H1 (cell line): ENCODE measurements around the gene MAD2L2. TPM values are rescaled to one million over a fixed set of nuclear protein-coding genes. Genes with fewer than 3 reads are reported as not detected.

Experiments used
- CTCF ChIA-PET: fragments of 300-600 bp; sonication (Branson Sonifier 250); formaldehyde crosslinking; loops from one replicate; lab custom pipeline; 2021; ENCODE audit not compliant: partially characterized antibody; lab: Charles Lee
- POLR2A ChIA-PET: fragments of 300-600 bp; sonication (Branson Sonifier 250); formaldehyde crosslinking; loops from one replicate; lab custom pipeline; 2021; ENCODE audit warnings: inconsistent platforms; ENCODE audit not compliant: partially characterized antibody; lab: Charles Lee
- DNase-seq, 2 experiments: peaks; one replicate each; pipeline versions ENCODE4 v3.0.0 to v3.0.0-alpha.2; 2010 to 2022; ENCODE audit warnings: low spot score in 2 of 2, low read depth in 1 of 2, mixed read lengths in 1 of 2
- FAIRE-seq: peaks from 2 replicates; lab custom pipeline; 2011; peaks lifted over from hg19 to GRCh38; lab: Jason Lieb, UNC
- H2AFZ ChIP-seq: 2 replicates; pipeline ENCODE4 v1.8.1; 2012; ENCODE audit warnings: low read length, inconsistent platforms
- H2AK5ac ChIP-seq: 2 replicates; pipeline ENCODE4 v1.6.1; 2013; ENCODE audit warnings: low read depth, low read length
- H2BK120ac ChIP-seq: replicated peaks from 2 replicates; pipeline ENCODE3; 2013; ENCODE audit warnings: low read depth, low read length, inconsistent platforms
- H2BK12ac ChIP-seq: 2 replicates; pipeline ENCODE4 v1.6.1; 2013; ENCODE audit warnings: low read depth, low read length
- H2BK15ac ChIP-seq: 2 replicates; pipeline ENCODE4 v1.6.1; 2013; ENCODE audit warnings: low read length
- H2BK20ac ChIP-seq: 2 replicates; pipeline ENCODE4 v1.6.1; 2013; ENCODE audit warnings: low read length
- H2BK5ac ChIP-seq: 2 replicates; pipeline ENCODE4 v1.6.1; 2013; ENCODE audit warnings: low read depth, low read length
- H3K14ac ChIP-seq: 2 replicates; pipeline ENCODE4 v1.6.1; 2013; ENCODE audit warnings: inconsistent platforms; ENCODE audit not compliant: insufficient read length
- H3K18ac ChIP-seq: 2 replicates; pipeline ENCODE4 v1.6.1; 2013; ENCODE audit warnings: low read length; ENCODE audit errors: extremely low read depth
- H3K23ac ChIP-seq: 2 replicates; pipeline ENCODE4 v1.6.1; 2013; ENCODE audit warnings: inconsistent platforms; ENCODE audit not compliant: insufficient read length
- H3K23me2 ChIP-seq: 2 replicates; pipeline ENCODE4 v1.6.1; 2013; ENCODE audit warnings: low read depth, low read length
- H3K27ac ChIP-seq: 2 replicates; pipeline ENCODE4 v1.6.1; 2011; ENCODE audit warnings: low read depth, low read length, inconsistent platforms
- H3K27me3 ChIP-seq, 4 experiments: replicated peaks in 1 of 4; 1 replicate in 1 of 4; 2 replicates in 3 of 4; pipeline versions ENCODE4 v1.6.1 to v1.8.1; 2011 to 2013; ENCODE audit warnings: low read length in 3 of 4, mild to moderate bottlenecking in 3 of 4, inconsistent platforms in 2 of 4, mixed read lengths in 2 of 4, moderate library complexity in 1 of 4; ENCODE audit not compliant: control insufficient read depth in 3 of 4, insufficient read depth in 3 of 4; ENCODE audit errors: extremely low read depth in 1 of 4
- H3K36me3 ChIP-seq, 4 experiments: 2 replicates each; pipeline versions ENCODE4 v1.6.1 to v1.8.1; 2011 to 2013; ENCODE audit warnings: mild to moderate bottlenecking in 4 of 4, low read length in 3 of 4, moderate library complexity in 2 of 4, control low read depth in 1 of 4, inconsistent platforms in 1 of 4; ENCODE audit not compliant: insufficient read depth in 4 of 4, control insufficient read depth in 2 of 4
- H3K4ac ChIP-seq: replicated peaks from 2 replicates; pipeline ENCODE3; 2013; ENCODE audit warnings: low read length, low read depth, mixed read lengths, inconsistent platforms; ENCODE audit not compliant: insufficient read length
- H3K4me1 ChIP-seq, 4 experiments: replicated peaks in 1 of 4; 1 replicate in 1 of 4; 2 replicates in 3 of 4; pipeline versions ENCODE4 v1.6.1 to v1.8.1; 2011 to 2013; ENCODE audit warnings: low read length in 3 of 4, inconsistent platforms in 2 of 4, mixed read lengths in 1 of 4; ENCODE audit not compliant: insufficient read depth in 4 of 4, control insufficient read depth in 3 of 4
- H3K4me2 ChIP-seq, 2 experiments: 2 replicates each; pipeline versions ENCODE4 v1.6.1 to v1.8.1; 2011 to 2013; ENCODE audit warnings: low read depth in 2 of 2, low read length in 2 of 2, control low read depth in 1 of 2, inconsistent platforms in 1 of 2, mild to moderate bottlenecking in 1 of 2; ENCODE audit not compliant: insufficient read depth in 1 of 2
- H3K4me3 ChIP-seq, 4 experiments: fragments of 200-600, 300-600 bp in 1 of 4; sonication (generic), shearing (Covaris generic), sonication (Bioruptor Twin) in 1 of 4; 2 replicates each; pipeline versions ENCODE4 v1.5.1 to v1.8.1; 2011 to 2016; ENCODE audit warnings: low read length in 4 of 4, low read depth in 3 of 4, control low read depth in 2 of 4, inconsistent platforms in 2 of 4, mild to moderate bottlenecking in 2 of 4, mixed read lengths in 1 of 4, moderate library complexity in 1 of 4; ENCODE audit not compliant: insufficient read depth in 2 of 4; ENCODE audit errors: extremely low read depth in 1 of 4
- H3K56ac ChIP-seq: replicated peaks from 2 replicates; pipeline ENCODE3; 2013; ENCODE audit warnings: low read depth, mild to moderate bottlenecking, mixed read lengths, low read length, inconsistent platforms; ENCODE audit not compliant: insufficient read length
- H3K79me1 ChIP-seq: 2 replicates; pipeline ENCODE4 v1.6.1; 2013; ENCODE audit warnings: low read depth, low read length, control low read depth
- H3K79me2 ChIP-seq, 2 experiments: 2 replicates each; pipeline versions ENCODE4 v1.6.1 to v1.8.1; 2012 to 2013; ENCODE audit warnings: low read length in 2 of 2, mild to moderate bottlenecking in 2 of 2, inconsistent platforms in 1 of 2; ENCODE audit not compliant: insufficient read depth in 2 of 2, control insufficient read depth in 1 of 2
- H3K9ac ChIP-seq, 4 experiments: replicated peaks in 1 of 4; 1 replicate in 1 of 4; 2 replicates in 3 of 4; pipeline versions ENCODE4 v1.6.1 to v1.8.1; 2011 to 2013; ENCODE audit warnings: low read depth in 3 of 4, low read length in 3 of 4, control low read depth in 2 of 4, mild to moderate bottlenecking in 2 of 4, moderate library complexity in 2 of 4, inconsistent platforms in 1 of 4; ENCODE audit errors: extremely low read depth in 1 of 4
- H3K9me3 ChIP-seq, 2 experiments: 2 replicates each; pipeline versions ENCODE4 v1.6.1 to v1.8.1; 2012 to 2013; ENCODE audit warnings: mild to moderate bottlenecking in 2 of 2, moderate library complexity in 2 of 2, control low read depth in 1 of 2, inconsistent platforms in 1 of 2, low read depth in 1 of 2, low read length in 1 of 2, mixed read lengths in 1 of 2; ENCODE audit not compliant: insufficient read depth in 2 of 2
- H4K20me1 ChIP-seq, 2 experiments: replicated peaks in 1 of 2; 2 replicates each; pipeline versions ENCODE3 to v1.8.1; 2011 to 2013; ENCODE audit warnings: inconsistent platforms in 2 of 2, low read length in 2 of 2, mild to moderate bottlenecking in 1 of 2; ENCODE audit not compliant: insufficient read depth in 2 of 2, control insufficient read depth in 1 of 2
- H4K5ac ChIP-seq: 2 replicates; pipeline ENCODE4 v1.6.1; 2013; ENCODE audit warnings: low read length, low read depth, mixed read lengths, inconsistent platforms; ENCODE audit not compliant: insufficient read length
- H4K8ac ChIP-seq: 2 replicates; pipeline ENCODE4 v1.8.0; 2013; ENCODE audit warnings: mild to moderate bottlenecking, moderate library complexity, low read length, inconsistent platforms; ENCODE audit not compliant: insufficient read depth; ENCODE audit errors: extremely low read depth
- H4K91ac ChIP-seq: replicated peaks from 2 replicates; pipeline ENCODE3; 2013; ENCODE audit warnings: low read length, mixed read lengths, inconsistent platforms; ENCODE audit not compliant: insufficient read length
- WGBS, 2 experiments: shearing (Covaris generic) in 1 of 2; methylation state at CpG; one replicate each; pipeline versions ENCODE4 v1.1.6 to v1.1.7; 2013 to 2015; ENCODE audit warnings: low lambda C conversion rate in 2 of 2, mixed read lengths in 2 of 2, inconsistent platforms in 1 of 2, low coverage in 1 of 2, missing lambda C conversion rate in 1 of 2; ENCODE audit not compliant: insufficient replicate concordance in 2 of 2, insufficient coverage in 1 of 2, insufficient read length in 1 of 2; ENCODE audit errors: extremely low coverage in 1 of 2, missing lambda C conversion rate in 1 of 2; 5-methylcytosine and 5-hydroxymethylcytosine counted together
- polyA plus RNA-seq, 7 experiments: library from polyadenylated mRNA; depleted of rRNA in 3 of 7; stranded (reverse) in 5 of 7; unstranded in 2 of 7; fragments of >200 nt in 5 of 7; fragments of 200-250 nt in 2 of 7; gene quantifications; 1 replicate in 5 of 7; 2 replicates in 1 of 7; 4 replicates in 1 of 7; pipeline versions ENCODE4 v1.2.1 to v1.2.3, GENCODE V29; 2011 to 2013; ENCODE audit warnings: missing spikeins in 2 of 7, mixed read lengths in 2 of 7
- total RNA-seq: library from RNA; stranded (reverse); fragmentation: NEBNext Ultra II Directional; extraction: Animal tissue kit (Norgen Biotek cat#: 25700); gene quantifications from 2 replicates; pipeline ENCODE4 v1.2.1, GENCODE V29; 2021
- TF ChIP-seq, protein P1 (sequence below): IDR thresholded peaks from 2 replicates; pipeline ENCODE4 v1.6.1; 2012; ENCODE audit warnings: inconsistent platforms

Gene MAD2L2
- total and polyA plus RNA-seq, 2 of the 8 experiments (the other 6 are each of a cell fraction or from before 2014, with no cell fraction given) = 310 to 469 TPM

DNA sequence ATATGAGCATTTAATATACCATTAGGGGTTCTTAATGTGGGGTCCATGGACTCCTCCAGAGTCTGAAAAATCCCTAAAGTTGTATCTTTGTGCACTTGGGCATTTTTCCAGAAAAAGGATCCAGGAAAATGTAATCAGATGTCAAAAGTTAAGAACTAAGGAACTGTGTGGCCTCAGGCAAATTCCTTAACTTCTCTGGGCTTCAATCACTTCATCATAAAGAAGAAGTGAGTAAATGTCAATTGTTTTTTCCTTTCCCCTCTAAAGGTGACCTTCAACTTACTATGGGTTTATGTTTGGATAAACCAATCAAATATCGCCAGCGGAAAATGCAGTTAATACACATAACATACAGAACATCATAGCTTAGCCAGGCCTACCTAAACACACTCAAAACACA, 2.5 kb downstream of the MAD2L2 start:
- no peak overlapping the region for H3K4me3 ChIP-seq
- H3K27me3 ChIP-seq = no peaks in the 10 kb centered on the region
- H2AK5ac ChIP-seq = no peak overlapping the region
- no peak overlapping the region for H3K4ac ChIP-seq
- H3K9ac ChIP-seq = no peak overlapping the region
- no peak overlapping the region for H2BK5ac ChIP-seq
- POLR2A ChIA-PET = interaction anchor here (1.0 to 32.0 kb wide), 7 partner anchors 6 to 66 kb away, joined by 3 to 1025 read pairs (median 6); partner anchors contain the start of genes DRAXIN, FBXO6 and MAD2L2
- no peak overlapping the region for H2BK15ac ChIP-seq
- TF ChIP-seq, protein P1, sequence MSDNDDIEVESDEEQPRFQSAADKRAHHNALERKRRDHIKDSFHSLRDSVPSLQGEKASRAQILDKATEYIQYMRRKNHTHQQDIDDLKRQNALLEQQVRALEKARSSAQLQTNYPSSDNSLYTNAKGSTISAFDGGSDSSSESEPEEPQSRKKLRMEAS = no peak
- TF ChIP-seq, all 59 proteins: peak for 0
- Histone ChIP-seq H4K5ac (no peak overlapping the region), H2BK12ac (no peak overlapping the region), H3K4me2 (no peak overlapping the region; a peak in 1 of 4 replicates), H3K18ac (no peak overlapping the region), H2BK20ac (no peak overlapping the region), H3K23ac (no peak overlapping the region), H4K20me1 (peaks cover 13 to 27% of the 10 kb centered on the region in 2 experiments), H3K79me1 (peaks cover 6% of the 10 kb centered on the region; the same call in 1 of the 2 replicates), H3K79me2 (peaks cover 0 to 21% of the 10 kb centered on the region in 2 experiments; a peak in 2 of 4 replicates), H3K36me3 (peaks cover 32 to 59% (median 40%) of the 10 kb centered on the region in 4 experiments), H3K23me2 (peaks cover 8% of the 10 kb centered on the region), H3K4me1 (peaks cover 6 to 18% (median 13%) of the 10 kb centered on the region in 4 experiments), H4K8ac (no peak overlapping the region), H3K9me3 (no peaks in the 10 kb centered on the region), H3K14ac (no peak overlapping the region), H4K91ac (no peak overlapping the region), H3K27ac (no peak overlapping the region), H2BK120ac (no peak overlapping the region), H3K56ac (no peak overlapping the region), H2AFZ (no peak overlapping the region)
- FAIRE-seq (no peak), DNase-seq (no peak)
- CTCF ChIA-PET = interaction anchor here (1.0 to 21.6 kb wide), 5 partner anchors 12 to 41 kb away, joined by 3 to 266 read pairs (median 5); no protein-coding TSS in a partner anchor
- 96% methylated on average over 2 of the region's 2 CpGs; no CpG with 5 or more reads in 1 of the 2 experiments for WGBS, 2 experiments
